Amniotic stem cell (primary cell): ENCODE data around the gene MRPL51.
"Not testable (repeated sequence)": the region's sequence is repeated elsewhere in the genome, so short reads cannot be mapped to it uniquely, and the experiment has no call there.

Experiments
- DNase-seq: peaks from one replicate; lab custom pipeline; 2025; lab: John Stamatoyannopoulos, UW

Gene MRPL51

GRCh38 chr12:6532051-6532926 lies 39.2 kb upstream of the MRPL51 start:
- DNase-seq = peak; percentile 96

GRCh38 chr12:6530576-6531260 lies 37.7 kb upstream of the MRPL51 start:
- no peak for DNase-seq

GRCh38 chr12:6529291-6529737 lies 36.3 kb upstream of the MRPL51 start:
- DNase-seq = no peak

- no peak for DNase-seq
These were observed 35.6 kb upstream of the MRPL51 start for GRCh38 chr12:6528539-6529235.

GRCh38 chr12:6527711-6528110 lies 34.6 kb upstream of the MRPL51 start:
- DNase-seq = no peak

GRCh38 chr12:6526766-6527525 lies 33.9 kb upstream of the MRPL51 start:
- no peak for DNase-seq

- no peak for DNase-seq
These were observed 33.1 kb upstream of the MRPL51 start for GRCh38 chr12:6526201-6526600.

- no peak for DNase-seq
These were observed 31.6 kb upstream of the MRPL51 start for GRCh38 chr12:6524648-6525047.

GRCh38 chr12:6523708-6524107 lies 30.6 kb upstream of the MRPL51 start:
- DNase-seq = no peak

- no peak for DNase-seq
These were observed 29.1 kb upstream of the MRPL51 start for GRCh38 chr12:6522193-6522592.

GRCh38 chr12:6520186-6520585 lies 27.1 kb upstream of the MRPL51 start:
- DNase-seq = no peak

- no peak for DNase-seq
These were observed 15.0 kb upstream of the MRPL51 start for GRCh38 chr12:6508087-6508486.

GRCh38 chr12:6507102-6507998 lies 14.3 kb upstream of the MRPL51 start:
- DNase-seq = no peak

- DNase-seq = no peak
These were observed 7.4 kb upstream of the MRPL51 start for GRCh38 chr12:6500466-6500865.

GRCh38 chr12:6497291-6497690 lies 4.2 kb upstream of the MRPL51 start:
- not testable (repeated sequence) for DNase-seq

GRCh38 chr12:6494968-6495367 lies 1.9 kb upstream of the MRPL51 start:
- no peak for DNase-seq

GRCh38 chr12:6494258-6494743 lies 1.2 kb upstream of the MRPL51 start:
- DNase-seq = no peak

GRCh38 chr12:6493497-6494257 lies 615 bp upstream of the MRPL51 start, which contains the start of gene NCAPD2:
NCAPD2 (plus strand) TSS chr12:6494102; CDS start chr12:6495099, 997 bp downstream.
- peak; percentile 96 for DNase-seq

GRCh38 chr12:6490673-6491072 lies 2.4 kb downstream of the MRPL51 start:
- DNase-seq = not testable (repeated sequence)

GRCh38 chr12:6489449-6489848 lies 3.6 kb downstream of the MRPL51 start:
- DNase-seq = no peak
